ENCODE measurements around the gene RPLP2.

The RPLP2 gene

DNA sequence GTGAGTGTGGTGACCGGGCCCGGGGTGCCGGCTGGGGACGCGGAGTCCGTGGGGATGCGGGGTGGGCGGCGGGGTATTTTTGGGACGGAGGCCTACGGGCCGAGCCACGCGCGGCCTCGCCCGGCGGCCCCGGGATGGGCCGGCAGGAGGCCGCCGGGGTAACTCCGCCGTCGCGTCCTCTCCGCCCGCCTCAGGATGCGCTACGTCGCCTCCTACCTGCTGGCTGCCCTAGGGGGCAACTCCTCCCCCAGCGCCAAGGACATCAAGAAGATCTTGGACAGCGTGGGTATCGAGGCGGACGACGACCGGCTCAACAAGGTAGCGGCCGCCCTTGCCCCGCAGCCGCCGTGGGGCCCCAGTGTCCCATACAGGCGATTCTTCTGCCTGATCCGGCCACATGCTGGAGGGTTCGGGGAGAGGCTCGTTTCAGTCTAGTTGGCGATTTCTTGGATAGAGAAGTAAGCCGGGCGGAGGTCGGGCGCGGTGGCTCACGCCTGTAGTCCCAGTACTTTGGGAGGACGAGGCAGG lies 337 bp downstream of the RPLP2 start:
- no peak for DNase-seq

- DNase-seq: no peak
Measured at GRCh38 chr11:811446-812245, 1.9 kb downstream of the RPLP2 start.

DNA sequence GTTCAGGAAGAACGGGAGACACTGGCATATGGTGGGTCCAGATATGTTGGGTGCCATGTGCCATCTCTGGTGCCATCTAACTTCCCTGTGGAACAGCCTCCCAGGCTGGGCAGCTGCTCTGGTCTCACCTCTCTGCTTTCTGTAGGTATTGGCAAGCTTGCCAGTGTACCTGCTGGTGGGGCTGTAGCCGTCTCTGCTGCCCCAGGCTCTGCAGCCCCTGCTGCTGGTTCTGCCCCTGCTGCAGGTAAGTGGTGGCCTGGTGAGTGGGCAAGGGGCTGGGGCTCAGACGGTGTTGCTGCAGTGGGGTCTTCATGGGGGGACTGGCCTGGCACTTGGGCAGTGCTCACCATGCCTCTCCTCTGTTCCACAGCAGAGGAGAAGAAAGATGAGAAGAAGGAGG lies 2.6 kb downstream of the RPLP2 start:
- DNase-seq: no peak

DNA sequence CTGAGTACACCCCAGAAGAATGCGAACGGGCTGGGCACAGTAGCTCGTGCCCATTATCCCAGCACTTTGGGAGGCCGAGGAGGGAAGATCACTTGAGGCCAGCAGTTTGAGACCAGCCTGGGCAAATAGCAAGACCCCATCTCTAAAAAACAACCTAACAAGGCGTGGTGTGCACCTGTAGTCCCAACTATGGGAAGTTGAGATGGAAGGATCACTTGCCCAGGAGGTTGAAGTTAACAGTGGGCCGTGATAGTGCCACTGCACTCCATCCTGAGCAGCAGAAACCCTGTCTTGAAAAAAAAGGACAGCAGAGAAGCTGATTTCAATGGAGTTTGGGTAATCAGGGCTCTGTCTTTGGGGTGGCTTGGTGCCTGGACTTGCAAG lies 3.3 kb downstream of the RPLP2 start:
- DNase-seq: no peak

DNA sequence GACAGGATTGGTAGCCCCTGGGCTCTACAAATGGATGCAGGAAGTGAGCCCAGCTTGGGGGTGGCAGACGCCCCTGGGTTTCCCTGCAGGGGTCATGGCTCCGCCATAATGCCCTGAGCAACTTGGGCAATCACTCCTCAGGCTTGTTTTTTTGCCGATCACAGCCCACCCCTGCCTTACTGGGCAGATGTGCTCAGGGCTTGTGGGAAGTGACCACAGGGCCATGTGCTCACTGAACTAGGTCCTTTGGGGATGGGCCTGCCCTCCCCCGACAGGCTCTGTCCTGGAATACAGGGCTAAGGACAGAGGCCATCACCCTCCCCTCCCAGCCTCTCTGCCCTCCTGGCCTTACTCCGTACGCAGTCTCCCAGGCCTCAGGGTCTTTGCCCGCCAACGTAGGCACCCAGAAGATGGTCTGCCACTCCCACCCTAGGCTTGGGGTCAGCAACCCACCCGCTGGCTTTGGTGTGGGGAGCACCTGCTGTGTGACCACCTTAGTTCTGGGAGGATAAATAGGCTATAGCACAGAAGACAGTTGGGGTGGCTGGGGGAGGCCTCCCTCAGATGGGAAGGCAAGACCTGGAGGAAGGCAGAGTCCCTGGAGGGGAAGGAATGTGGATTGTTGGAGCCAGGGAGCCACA lies 3.8 kb downstream of the RPLP2 start:
- no peak for DNase-seq

- no peak for DNase-seq
Measured at GRCh38 chr11:815675-816432, 6.1 kb downstream of the RPLP2 start.

DNA sequence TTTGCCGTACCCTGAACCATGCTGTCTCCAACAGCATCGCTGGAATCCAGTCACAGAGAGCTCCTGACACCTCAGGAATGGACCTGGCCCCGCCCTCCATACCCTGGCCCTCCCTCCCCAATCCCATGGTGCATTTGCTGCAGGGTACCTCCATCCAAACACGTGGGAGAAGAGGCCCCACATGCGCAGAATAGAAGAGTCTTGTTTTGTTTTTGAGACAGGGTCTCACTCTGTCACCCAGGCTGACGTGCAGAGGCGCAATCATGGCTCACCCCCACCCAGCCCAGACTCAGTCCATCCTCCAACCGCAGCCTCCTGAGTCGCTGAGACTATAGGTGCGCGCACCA lies 6.6 kb downstream of the RPLP2 start:
- no peak for DNase-seq

- DNase-seq: no peak
Measured at GRCh38 chr11:818396-819128, 8.8 kb downstream of the RPLP2 start, which contains the start of gene PNPLA2. Gene PNPLA2 (plus strand): TSS chr11:818914. CDS start chr11:819719, 805 bp downstream.

DNA sequence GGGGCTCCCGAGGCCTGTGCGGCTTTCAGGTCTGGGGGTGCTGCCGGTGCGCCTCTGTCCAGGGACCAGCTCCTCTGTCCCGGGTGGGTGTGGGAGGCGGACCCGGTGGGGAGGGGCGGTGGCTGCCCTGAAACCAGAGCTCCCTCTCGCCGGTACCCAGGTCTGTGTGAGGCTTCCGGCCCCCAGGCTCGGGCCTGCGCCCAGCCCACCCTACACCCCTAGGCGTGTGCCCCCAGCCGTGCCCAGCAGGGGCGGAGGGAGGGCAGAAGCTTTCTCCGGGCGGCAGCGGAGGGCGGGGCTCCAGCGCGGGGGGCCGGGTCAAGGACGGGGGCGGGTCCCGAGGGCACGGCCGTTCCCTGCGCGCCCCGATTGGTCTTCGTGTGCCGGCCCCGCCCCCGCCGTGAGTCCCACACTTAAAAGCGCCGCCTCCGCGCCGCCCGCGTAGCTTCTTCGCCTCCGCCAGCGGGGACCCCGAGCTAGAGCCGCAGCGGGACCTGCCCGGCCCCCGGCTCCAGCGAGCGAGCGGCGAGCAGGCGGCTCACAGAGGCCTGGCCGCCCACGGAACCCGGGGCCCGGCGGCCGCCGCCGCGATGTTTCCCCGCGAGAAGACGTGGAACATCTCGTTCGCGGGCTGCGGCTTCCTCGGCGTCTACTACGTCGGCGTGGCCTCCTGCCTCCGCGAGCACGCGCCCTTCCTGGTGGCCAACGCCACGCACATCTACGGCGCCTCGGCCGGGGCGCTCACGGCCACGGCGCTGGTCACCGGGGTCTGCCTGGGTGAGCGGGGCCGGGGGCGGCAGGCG lies 9.6 kb downstream of the RPLP2 start:
- DNase-seq: peak; percentile 94

- peak; percentile 96 for DNase-seq
Measured at GRCh38 chr11:819943-820649, 10.3 kb downstream of the RPLP2 start.

GRCh38 chr11:820655-821511 lies 11.1 kb downstream of the RPLP2 start:
- peak; percentile 97 for DNase-seq

- DNase-seq: no peak
Measured at GRCh38 chr11:821512-822371, 12.0 kb downstream of the RPLP2 start.

DNA sequence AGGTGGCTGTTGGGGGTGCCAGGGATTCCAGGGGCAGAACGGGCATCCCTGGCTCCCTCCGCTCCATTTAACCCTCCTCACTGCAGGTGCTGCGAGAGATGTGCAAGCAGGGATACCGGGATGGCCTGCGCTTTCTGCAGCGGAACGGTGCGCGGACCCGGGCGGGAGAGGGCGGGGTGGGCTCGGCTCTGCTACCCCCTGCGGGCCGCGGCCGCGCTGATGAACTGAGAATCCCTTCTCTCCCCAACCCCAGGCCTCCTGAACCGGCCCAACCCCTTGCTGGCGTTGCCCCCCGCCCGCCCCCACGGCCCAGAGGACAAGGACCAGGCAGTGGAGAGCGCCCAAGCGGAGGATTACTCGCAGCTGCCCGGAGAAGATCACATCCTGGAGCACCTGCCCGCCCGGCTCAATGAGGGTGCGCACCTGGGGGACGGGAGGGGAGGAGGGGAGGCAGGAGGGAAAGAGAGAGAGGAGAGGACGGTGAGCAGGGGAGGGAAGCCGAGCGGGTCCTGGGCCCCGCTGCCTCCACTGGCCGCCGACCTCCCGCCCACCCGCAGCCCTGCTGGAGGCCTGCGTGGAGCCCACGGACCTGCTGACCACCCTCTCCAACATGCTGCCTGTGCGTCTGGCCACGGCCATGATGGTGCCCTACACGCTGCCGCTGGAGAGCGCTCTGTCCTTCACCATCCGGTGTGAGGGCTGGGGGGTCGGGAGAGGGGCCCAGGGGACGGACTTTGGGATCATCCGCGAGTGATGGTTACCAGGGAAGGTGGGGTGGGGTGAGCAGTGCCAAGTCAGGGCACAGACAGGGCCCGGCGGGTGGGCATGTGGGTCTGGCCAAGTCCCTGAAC lies 13.9 kb downstream of the RPLP2 start:
- DNase-seq: no peak

- DNase-seq: no peak
Measured at GRCh38 chr11:824292-824880, 14.6 kb downstream of the RPLP2 start.

DNA sequence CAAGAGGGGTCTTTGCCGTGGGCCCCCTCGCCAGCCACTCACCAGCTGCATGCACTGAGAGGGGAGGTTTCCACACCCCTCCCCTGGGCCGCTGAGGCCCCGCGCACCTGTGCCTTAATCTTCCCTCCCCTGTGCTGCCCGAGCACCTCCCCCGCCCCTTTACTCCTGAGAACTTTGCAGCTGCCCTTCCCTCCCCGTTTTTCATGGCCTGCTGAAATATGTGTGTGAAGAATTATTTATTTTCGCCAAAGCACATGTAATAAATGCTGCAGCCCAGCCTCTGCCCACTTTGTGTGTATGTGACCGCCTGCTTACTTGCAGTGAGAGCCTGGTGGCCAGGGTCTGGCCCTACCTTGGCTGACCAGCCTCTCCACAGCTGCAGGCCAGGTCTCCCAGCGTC lies 15.2 kb downstream of the RPLP2 start:
- DNase-seq: no peak

DNA sequence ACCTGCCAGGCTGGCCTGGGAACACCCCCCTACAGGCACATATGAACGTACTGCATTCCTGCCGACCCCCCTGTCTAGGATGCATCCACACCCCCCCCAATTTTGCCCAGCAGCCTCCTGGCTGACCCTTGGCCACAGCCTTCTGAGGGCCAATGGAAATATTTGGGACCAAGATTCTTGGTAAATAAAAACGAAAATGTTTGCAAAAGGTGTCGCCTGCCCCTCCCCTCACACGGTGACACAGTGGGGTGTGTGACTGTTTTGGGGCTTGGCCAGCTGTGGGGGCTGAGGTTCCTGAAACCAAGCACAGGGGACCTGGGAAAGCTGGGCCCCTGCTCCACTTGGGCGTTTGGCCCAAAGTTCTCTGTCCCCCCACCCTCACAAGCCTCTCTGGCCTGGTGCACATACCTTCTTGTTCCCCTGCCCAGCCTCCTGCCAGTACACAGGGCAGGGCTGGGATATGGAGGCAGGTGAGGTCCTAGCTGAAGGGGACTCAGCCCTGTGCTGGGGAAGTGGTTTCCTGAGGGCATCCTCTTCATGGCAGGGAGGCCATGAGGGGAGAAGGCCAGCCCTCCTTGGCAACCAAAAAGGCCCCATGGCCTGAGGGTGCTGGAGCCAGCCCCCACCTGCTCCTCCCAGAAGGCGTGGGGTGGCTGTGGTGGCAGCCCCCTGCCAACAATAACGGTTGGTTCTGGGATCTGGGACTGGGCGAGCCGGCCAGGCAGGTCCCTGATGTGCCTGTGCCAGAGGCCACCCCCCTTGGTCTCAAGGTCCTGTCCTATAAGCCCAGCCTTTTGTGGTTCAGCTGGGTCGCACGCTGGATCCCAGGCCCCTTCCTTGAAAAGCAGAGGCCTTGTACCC lies 15.8 kb downstream of the RPLP2 start:
- DNase-seq: no peak

DNA sequence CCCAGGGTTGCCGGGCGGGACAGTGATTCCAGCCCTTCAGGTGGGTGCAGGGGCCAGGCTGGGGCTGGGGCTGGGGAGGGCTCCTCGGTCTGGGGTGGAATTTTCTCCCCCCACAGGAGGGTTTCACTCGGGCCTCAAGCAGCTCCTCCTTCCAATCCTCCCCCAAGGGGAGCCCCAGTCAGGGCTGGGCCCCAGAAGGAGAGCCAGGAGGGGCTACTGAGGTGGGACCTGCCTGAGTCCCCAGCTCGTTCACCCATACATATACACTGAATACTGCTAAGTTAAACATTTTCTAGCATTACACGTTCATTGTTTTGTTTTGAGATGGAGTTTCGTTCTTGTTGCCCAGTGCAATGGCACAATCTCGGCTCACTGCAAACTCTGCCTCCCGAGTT lies 16.5 kb downstream of the RPLP2 start:
- no peak for DNase-seq

Measured in 8988T (cell line).